ENCODE results near the gene KCNA4.
"Not testable (repeated sequence)": the region's sequence is repeated elsewhere in the genome, so short reads cannot be mapped to it uniquely, and the experiment has no call there.

KCNA4 gene

DNA sequence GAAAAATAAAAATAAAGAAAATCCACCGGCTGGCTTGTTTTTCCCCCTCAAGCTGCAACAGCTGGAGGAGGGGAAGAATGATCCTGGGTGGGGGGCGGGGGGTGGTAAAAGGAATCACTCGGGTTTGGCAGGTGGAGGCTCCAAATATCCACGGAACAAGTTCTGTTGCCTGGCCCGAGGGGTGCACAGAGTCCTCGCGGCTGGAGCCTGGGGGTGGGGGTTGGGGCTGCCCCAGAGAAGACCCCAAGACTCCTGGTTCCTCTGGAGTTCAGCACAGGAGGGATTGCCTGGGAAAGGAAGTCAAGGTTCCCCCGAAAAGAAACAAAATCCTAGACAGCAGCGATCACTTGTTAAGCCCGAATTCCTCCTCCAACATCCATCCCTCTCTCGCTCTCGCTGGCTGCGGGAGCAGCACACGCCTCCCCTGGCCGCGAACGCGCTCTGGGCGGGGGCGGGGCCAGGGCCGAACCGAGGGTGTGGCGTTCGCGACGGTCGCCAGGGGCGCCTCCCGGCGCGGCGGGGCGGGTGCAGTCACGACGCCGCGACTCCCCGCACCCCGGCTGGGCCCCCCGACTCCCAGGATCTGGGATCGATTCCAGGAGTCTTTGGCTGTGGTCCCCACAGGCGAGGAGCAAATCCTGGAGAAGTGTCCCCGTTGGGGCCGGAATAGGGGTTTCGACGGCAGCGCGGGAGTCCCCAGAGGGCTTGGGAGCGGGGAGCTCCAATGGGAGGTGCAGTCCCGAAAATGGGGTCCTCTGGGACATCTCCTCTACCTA, at the start of gene KCNA4:
Gene KCNA4, minus strand, starts transcription at position 443 of the 776 bp plus-strand sequence. CDS start 4,352 bp downstream, outside the sequence.
- DNase-seq = peak; percentile 13 to 63

- no peak for DNase-seq
Observed at GRCh38 chr11:30062103-30062502, 45.3 kb upstream of the KCNA4 start.

DNA sequence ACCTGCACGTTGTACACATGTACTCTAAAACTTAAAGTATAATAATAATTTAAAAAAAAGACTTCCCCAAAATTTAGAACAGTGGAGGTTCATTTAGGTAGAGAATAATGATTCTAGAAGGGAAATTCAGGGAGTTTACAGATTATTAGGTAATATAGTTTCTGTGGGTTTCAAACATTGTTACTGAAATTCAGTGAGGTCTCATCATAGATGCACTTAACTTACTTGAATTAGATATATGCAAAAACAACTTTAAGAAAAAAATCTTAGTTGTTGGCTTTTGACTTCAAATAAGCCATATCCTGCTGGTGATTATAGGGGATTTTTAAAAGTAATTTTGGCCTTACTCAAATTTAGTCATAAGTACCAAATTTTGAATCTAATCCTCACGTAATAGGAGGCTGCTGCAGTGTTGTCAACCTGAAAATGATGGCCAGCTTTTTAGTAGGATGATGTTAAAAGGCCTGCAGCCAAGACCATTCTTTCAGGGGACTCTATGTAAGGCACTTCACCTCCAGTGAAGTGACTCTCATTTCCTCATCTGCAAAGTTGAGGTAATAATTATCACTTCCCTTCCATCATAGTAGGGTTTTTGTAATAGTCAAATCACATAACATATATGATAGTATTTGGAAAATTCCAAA, 42.5 kb upstream of the KCNA4 start:
- DNase-seq = no peak

DNA sequence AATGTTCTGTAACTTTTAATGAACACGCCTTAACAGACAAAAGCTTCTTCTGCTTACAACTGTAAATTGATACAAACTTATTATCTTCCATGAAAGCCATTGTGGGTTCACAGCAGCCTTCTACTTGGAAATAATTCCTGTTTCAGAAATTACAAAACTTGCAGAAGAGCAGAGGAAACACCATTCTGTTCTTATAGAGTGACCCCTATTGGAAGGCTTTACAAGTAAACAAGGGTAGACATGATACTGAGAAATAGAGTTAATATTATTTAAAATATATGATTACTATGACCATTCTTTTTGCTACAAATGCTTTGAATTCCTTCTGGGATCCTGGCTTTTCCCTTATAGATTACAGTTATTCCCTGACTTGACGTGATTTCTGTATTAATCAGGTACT, 32.4 kb upstream of the KCNA4 start:
- no peak for DNase-seq

DNA sequence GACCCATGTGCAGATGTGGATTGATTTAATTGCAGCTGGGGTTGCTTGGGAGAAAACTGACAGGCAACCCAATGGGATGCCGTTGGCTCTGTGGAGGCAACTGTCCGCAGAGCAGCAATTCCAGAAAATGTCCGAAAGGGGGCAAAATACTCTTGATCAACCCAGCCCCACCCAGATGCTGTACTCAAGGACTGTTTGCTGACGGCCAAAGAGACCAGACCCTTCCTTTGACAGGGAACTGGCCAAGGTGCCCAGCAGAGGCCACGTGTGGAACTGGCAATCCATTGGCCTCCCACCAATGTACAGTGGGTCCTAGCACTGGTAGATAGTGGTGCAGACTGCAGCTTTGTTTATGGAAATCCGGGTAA, 29.7 kb upstream of the KCNA4 start:
- DNase-seq = no peak

DNA sequence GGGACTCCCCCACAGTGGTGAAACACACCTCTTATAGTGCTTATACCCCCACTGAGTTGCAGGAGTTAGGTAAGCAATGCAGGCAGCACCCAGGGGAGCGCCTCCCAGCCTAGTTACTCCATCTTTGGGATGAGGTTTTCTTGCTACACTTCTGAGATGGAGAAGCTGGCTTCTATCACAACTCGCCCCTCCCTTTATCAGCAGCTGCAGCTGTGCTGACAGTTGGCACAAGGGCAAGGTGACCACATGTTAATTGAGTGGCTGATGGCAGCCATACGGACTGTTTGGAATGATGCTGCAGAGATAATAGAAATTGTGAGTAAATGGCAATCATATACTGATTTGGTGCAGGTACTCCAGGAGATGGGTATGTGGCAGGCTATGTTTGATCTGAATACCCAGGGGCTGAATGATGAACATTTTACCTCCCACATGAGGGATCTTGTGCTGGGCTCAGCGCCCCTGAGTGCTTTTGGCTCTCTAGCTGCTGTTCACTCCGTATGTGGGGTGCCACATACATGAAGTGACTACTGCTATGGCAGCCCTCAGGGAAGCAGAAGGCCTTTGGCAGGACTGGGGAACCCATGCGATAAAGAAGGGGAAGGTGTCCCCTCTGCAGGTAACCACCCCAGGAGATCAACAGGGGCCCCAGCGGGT, 29.2 kb upstream of the KCNA4 start:
- DNase-seq = peak; percentile 10 to 70

DNA sequence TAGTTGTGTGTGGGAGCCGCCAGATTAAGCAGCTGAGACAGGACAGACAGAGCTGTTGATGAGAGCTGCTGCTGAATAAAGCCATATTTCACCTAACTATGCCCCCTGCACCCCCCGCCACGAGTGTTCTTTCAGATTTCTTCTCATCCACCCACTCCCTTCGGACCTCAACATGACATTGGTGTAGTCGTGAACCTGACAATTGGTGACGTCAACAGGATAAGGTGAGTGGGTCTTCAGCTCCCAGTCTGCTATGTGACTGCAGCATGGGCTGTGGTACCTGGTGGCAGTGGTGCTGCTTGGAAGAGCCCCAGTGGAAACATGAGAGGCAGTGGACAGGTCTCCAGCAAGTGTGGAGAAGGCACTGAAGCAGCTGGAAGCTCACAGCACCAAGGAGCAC, 28.3 kb upstream of the KCNA4 start:
- DNase-seq = no peak

DNA sequence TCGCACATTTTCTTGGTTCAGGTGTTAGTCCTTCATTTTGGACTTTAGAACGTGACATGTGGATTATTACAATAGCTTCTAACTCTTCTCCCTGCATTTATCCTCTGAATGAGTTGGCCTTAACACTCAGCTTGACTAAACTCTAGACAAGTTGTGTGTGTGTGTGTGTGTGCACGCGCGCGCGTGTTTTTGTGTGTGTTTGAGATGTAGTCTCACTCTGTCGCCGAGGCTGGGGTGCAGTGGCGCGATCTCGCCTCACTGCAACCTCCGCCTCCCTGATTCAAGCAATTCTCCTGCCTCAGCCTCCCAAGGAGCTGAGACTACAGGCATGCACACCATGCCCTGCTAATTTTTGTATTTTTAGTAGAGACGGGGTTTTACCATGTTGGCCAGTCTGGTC, 24.3 kb upstream of the KCNA4 start:
- no peak for DNase-seq

GRCh38 chr11:30034746-30035145, 17.9 kb upstream of the KCNA4 start:
- not testable (repeated sequence) for DNase-seq

DNA sequence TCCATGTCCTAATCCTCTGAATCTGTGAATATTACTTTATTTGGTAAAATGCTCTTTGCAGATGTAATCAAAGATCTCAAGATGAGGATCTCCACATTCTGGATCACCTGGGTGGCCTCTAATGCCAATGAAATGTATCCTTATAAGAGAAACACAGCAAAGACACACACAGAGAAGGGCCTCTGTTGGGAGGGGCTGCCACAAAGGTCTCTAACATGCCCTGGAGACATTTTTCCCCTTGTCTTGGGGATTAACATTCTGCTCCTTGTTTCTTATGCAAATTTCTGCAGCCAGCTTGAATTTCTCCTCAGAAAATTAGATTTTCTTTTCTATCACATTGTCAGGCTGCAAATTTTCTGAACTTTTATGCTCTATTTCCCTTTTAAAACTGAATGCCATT, 17.3 kb upstream of the KCNA4 start:
- not testable (repeated sequence) for DNase-seq

GRCh38 chr11:30025396-30026139, 8.7 kb upstream of the KCNA4 start:
- no peak for DNase-seq

DNA sequence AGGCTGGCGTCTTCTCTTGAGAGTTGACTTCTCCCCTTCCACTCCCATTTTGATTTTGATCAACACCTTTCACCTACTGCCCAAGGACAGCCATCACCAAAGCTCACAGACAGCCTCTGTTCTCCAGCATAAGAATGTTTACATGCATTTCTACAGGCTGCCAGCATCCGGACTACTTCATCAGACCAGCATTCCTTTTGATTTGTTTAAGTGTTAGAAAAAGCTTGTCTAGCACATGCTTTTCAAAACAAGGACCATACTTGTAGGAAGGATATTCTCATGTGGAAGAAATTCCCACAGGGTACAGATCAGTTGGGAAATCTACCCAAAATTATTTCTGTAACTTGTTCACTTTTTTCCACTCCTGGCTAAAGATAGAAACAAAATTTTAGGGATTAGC, 6.2 kb upstream of the KCNA4 start:
- no peak for DNase-seq

GRCh38 chr11:30019481-30019880, 2.7 kb upstream of the KCNA4 start:
- no peak for DNase-seq

GRCh38 chr11:30018495-30018894, 1.7 kb upstream of the KCNA4 start:
- no peak for DNase-seq

- no peak for DNase-seq
Observed at GRCh38 chr11:30017445-30017895, 640 bp upstream of the KCNA4 start.

DNA sequence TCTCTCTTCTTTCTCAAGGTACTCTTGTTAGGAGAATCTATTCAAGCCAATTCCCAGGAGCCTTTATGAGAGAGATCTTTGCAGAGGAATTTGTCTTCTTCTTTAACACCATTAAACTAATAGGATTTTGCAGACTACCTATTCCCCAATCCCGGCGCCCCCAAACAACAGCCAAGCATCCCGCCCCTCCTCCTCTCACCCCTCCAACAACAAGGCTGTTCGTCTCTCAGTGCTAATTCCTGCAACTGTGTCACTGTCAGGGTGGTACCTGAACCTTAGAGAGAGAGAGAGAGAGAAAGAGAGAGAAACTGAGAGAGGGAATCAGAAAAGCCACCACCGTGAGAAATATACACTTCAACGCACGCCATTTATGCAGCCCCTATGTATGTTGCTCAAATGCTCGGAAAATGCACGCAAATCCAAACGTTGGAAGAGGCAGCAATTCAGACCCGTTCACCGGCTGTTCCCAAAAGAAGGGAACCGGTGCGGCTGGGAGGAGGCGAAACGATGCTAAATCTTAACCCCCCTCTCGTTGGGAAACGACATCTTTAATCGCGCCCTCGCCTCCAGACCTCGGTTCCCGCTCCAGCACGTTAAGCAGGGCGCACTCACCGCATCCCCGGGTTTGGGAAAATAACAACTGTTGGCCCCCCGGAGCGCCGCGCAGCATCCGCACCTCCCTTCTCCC, 961 bp downstream of the KCNA4 start:
- peak; percentile 8 to 19 for DNase-seq

- DNase-seq = no peak
Observed at GRCh38 chr11:30012346-30012745, 4.5 kb downstream of the KCNA4 start.

DNA sequence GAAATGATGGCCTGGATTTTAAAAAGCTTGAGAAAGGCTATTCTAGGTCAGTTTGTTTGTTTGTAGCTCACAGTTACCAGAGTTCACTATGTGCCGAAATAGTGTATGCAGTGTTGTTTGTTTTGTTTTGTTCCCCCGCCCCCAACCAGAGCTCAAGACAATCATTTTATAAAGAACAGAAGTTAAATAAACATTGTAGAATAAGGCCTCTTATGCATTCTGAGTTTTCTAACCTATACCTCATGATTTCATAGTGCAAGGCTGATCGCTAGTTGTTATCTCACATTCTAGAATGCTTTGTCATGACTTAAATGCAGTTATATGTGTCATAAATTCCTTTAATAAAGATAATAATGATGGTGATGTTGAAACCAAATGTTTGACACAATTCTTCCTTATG, 7.8 kb downstream of the KCNA4 start:
- no peak for DNase-seq

- DNase-seq = no peak
Observed at GRCh38 chr11:30006876-30007275, 10.0 kb downstream of the KCNA4 start.

GRCh38 chr11:30002157-30002785, 14.6 kb downstream of the KCNA4 start:
- no peak for DNase-seq

- DNase-seq = no peak
Observed at GRCh38 chr11:30000986-30001750, 15.7 kb downstream of the KCNA4 start.
